Ovary (tissue), 9 donors: ENCODE results near the gene DISC1. TPM values are rescaled to one million over a fixed set of nuclear protein-coding genes. Genes with fewer than 3 reads are reported as not detected.

Experiments used
- DNase-seq, 5 donors: peaks; one replicate each; pipeline ENCODE4 v3.0.0-alpha.2; 2019 to 2020
- H3K27ac ChIP-seq, 2 donors: fragments of 200-600 bp; one replicate each; pipeline versions ENCODE4 v1.5.1 to v1.8.0; 2019 to 2022
- H3K27me3 ChIP-seq: fragments of 200-600 bp; one replicate; pipeline ENCODE4 v1.8.0; 2022
- H3K36me3 ChIP-seq: fragments of 200-600 bp; sonication (generic); one replicate; pipeline ENCODE4 v1.5.1; 2019
- H3K4me1 ChIP-seq: one replicate; pipeline ENCODE4 v1.8.1; 2013; ENCODE audit warnings: mild to moderate bottlenecking, moderate library complexity; ENCODE audit not compliant: insufficient read depth
- H3K4me3 ChIP-seq: fragments of 200-600 bp; sonication (generic); one replicate; pipeline ENCODE4 v1.5.1; 2017
- H3K9me3 ChIP-seq, 2 donors: fragments of 200-600 bp in 1 of 2; sonication (generic) in 1 of 2; one replicate each; pipeline versions ENCODE4 v1.5.1 to v1.8.1; 2013 to 2019; ENCODE audit warnings: mild to moderate bottlenecking in 1 of 2, moderate library complexity in 1 of 2
- CTCF ChIP-seq, 3 donors: fragments of 450-650 bp in 2 of 3; fragments of 200-600 bp in 1 of 3; IDR thresholded peaks; one replicate each; pipeline versions ENCODE4 v1.5.1 to v1.8.0; 2016 to 2022; ENCODE audit warnings: antibody characterized with exemption in 3 of 3, mild to moderate bottlenecking in 1 of 3
- EP300 ChIP-seq: sonication (generic); formaldehyde crosslinking; IDR thresholded peaks from one replicate; pipeline ENCODE4 v1.6.1; 2017; ENCODE audit warnings: antibody characterized with exemption
- POLR2A ChIP-seq: fragments of 450-650 bp; IDR thresholded peaks from one replicate; pipeline ENCODE4 v1.6.1; 2017; ENCODE audit warnings: antibody characterized with exemption, mild to moderate bottlenecking, moderate library complexity
- WGBS, 3 donors: extraction: QIAGEN DNeasy Blood & Tissue Kit in 1 of 3; methylation state at CpG; one replicate each; pipeline versions ENCODE4 v1.1.5 to v1.1.7; 2013 to 2017; 5-methylcytosine and 5-hydroxymethylcytosine counted together
- intact Hi-C, 4 donors: fragments of 100-400 bp; cut with DNase I; formaldehyde crosslinking; loops; one replicate each; pipeline versions ENCODE4 v1.11.0 to v1.15.1; 2022 to 2023
- polyA plus RNA-seq, 2 donors: library from polyadenylated mRNA; stranded (reverse); fragments of 200-250 nt in 1 of 2; fragments of 350-450 nt in 1 of 2; fragmentation: Illumina TruSeq in 1 of 2; extraction: RNeasy Lipid Tissue Mini Kit (QIAGEN cat#74804) in 1 of 2; gene quantifications; one replicate each; pipeline ENCODE4 v1.2.3, GENCODE V29; 2013 to 2014
- total RNA-seq, 7 donors: library from RNA; depleted of rRNA in 2 of 7; stranded (reverse); fragments of >200 nt in 2 of 7; fragmentation: NEBNext Ultra II Directional in 3 of 7; extraction: Animal tissue kit (Norgen Biotek cat#: 25700) in 3 of 7; gene quantifications; one replicate each; pipeline versions ENCODE4 v1.1.0 to v1.2.4, GENCODE V29; 2016 to 2023
- donor health status: DM: no; HTN: no; CAD: no; lungs with moderate emphysema.
- donor health status: DM: no; HTN: no; CAD: no.
- donor health status: Bipolar disorder and iron deficiency.
- donor health status: DM: yes; HTN: yes; CAD: no.
- donor health status: DM: no; HTN: no; CAD: no.
- donor health status: DM: yes; HTN: yes; CAD: no.

Gene DISC1
- total and polyA plus RNA-seq, 9 donors, result 3.0 to 24.3 (median 13.0) TPM

GRCh38 chr1:231583376-231583775 is 43.2 kb upstream of the DISC1 start:
- H3K27me3 ChIP-seq, result no peaks in the 10 kb centered on the region
- no peaks in the 10 kb centered on the region for H3K36me3 ChIP-seq
- no peak overlapping the region for H3K4me3 ChIP-seq
- intact Hi-C loops, result no loop called here
- TF ChIP-seq POLR2A, result no peak
- no peak for TF ChIP-seq CTCF (IDR thresholded peaks at IDR 0.05)
- no peak for TF ChIP-seq EP300
- no peaks in the 10 kb centered on the region for H3K9me3 ChIP-seq
- DNase-seq, result no peak
- no peak overlapping the region for H3K27ac ChIP-seq
- WGBS, 3 donors, result 93 to 94% (median 94%) methylated on average over 6 of the region's 6 CpGs
- H3K4me1 ChIP-seq, result no peaks in the 10 kb centered on the region

- no peak overlapping the region for H3K27ac ChIP-seq
- intact Hi-C loops, result no loop called here
- no peak for DNase-seq
- no peaks in the 10 kb centered on the region for H3K27me3 ChIP-seq
- no peaks in the 10 kb centered on the region for H3K9me3 ChIP-seq
- TF ChIP-seq CTCF (IDR thresholded peaks at IDR 0.05), result no peak
- TF ChIP-seq POLR2A, result no peak
- TF ChIP-seq EP300, result no peak
- no peaks in the 10 kb centered on the region for H3K4me1 ChIP-seq
- no peaks in the 10 kb centered on the region for H3K36me3 ChIP-seq
- 47 to 55% (median 54%) methylated on average over 3 of the region's 3 CpGs for WGBS, 3 donors
- H3K4me3 ChIP-seq, result no peak overlapping the region
Observed at GRCh38 chr1:231584117-231584516, 42.5 kb upstream of the DISC1 start.

GRCh38 chr1:231584921-231585320 is 41.7 kb upstream of the DISC1 start:
- Histone ChIP-seq H3K4me1 (no peaks in the 10 kb centered on the region), H3K9me3 (no peaks in the 10 kb centered on the region), H3K4me3 (no peak overlapping the region), H3K27ac (no peak overlapping the region), H3K36me3 (no peaks in the 10 kb centered on the region), H3K27me3 (no peaks in the 10 kb centered on the region)
- no peak for TF ChIP-seq EP300
- TF ChIP-seq POLR2A, result no peak
- TF ChIP-seq CTCF (IDR thresholded peaks at IDR 0.05), result no peak
- intact Hi-C loops, result loop anchor here in 1 of 4 donors (5.0 kb wide), 1 partner anchor 223 kb away; no protein-coding TSS in a partner anchor
- DNase-seq, result no peak
- 71 to 75% (median 71%) methylated on average over 5 of the region's 5 CpGs for WGBS, 3 donors

- H3K4me1 ChIP-seq, result peaks cover 1% of the 10 kb centered on the region
- peak; percentile 21 to 61 (median 47) for DNase-seq
- H3K27me3 ChIP-seq, result no peaks in the 10 kb centered on the region
- H3K4me3 ChIP-seq, result no peak overlapping the region
- no peaks in the 10 kb centered on the region for H3K9me3 ChIP-seq
- intact Hi-C loops, result loop anchor here in 1 of 4 donors (5.0 kb wide), 1 partner anchor 233 kb away; no protein-coding TSS in a partner anchor
- H3K36me3 ChIP-seq, result no peaks in the 10 kb centered on the region
- TF ChIP-seq EP300, result no peak
- peak; percentile 25 to 48 (median 26) for TF ChIP-seq CTCF (IDR thresholded peaks at IDR 0.05)
- 17 to 23% (median 20%) methylated on average over 12 of the region's 12 CpGs for WGBS, 3 donors
- H3K27ac ChIP-seq, result no peak overlapping the region
Observed at GRCh38 chr1:231590453-231591198, 36.0 kb upstream of the DISC1 start.
